SIG-M5 treated with dmso at 0.1 percent for 504 hours (cell line): ENCODE data around the gene RNF186.

ENCODE experiments used
- DNase-seq: peaks from one replicate; lab custom pipeline; 2025; ENCODE audit not compliant: unreplicated experiment; lab: John Stamatoyannopoulos, UW

Gene RNF186

DNA sequence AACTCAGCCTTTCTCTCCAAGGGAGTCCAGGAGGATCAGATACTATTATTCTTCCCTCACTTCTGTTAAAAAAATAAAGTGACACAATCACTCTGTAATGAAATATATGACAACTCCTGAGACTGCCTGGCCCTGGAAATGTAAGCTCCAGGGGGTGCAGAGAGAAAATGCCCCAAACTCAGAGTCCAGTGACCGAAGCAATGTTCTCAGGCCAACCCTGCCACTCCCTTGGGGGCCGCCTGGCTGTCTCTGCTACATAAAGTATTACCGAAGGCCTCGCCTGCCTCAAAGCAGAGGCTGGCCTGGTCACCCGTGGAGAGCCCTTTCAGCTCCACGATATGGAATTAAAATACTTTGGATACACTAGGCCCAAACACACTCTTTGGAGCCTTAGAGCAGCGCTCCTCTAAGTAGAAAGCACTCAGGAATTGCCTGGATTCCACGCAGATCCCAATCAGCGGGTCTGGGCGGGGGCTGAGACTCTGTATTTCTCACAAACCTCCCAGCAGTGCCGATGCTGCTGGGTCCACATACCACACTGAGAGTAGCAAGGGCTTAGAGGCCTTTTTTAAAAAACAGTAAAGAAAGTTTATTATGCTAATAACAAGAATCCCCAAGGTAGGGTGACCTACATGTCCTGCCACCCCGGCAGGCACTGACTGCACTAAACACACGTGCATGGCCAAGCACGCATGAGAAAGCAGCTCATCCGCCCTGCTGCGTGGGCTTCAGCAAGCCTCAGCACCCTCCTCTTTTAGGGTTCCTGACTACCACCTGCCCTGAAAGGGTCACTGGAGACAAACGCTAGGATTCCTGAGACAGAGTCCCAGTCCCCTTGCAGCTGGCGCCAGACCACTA, 46.5 kb downstream of the RNF186 start:
- no peak for DNase-seq

DNA sequence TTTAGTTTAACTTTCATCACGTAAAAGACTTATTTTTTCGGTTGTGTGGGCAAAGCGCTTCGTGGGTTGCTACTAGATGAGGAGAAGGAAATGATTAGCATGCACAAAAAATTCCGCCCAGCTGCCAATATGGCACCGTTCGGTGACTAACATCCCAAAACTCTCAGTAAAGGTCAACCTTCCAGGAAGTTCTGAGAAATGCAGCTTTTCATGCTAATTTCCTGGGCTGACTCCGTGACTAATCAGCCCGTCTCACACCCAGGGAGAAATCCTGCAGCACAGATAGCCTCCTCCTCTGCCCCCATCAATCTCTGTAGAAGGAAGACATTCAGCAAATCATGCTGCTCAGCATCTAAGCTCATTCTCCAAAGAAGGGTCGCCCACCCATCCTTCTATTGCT, 49.5 kb downstream of the RNF186 start:
- DNase-seq: no peak

DNA sequence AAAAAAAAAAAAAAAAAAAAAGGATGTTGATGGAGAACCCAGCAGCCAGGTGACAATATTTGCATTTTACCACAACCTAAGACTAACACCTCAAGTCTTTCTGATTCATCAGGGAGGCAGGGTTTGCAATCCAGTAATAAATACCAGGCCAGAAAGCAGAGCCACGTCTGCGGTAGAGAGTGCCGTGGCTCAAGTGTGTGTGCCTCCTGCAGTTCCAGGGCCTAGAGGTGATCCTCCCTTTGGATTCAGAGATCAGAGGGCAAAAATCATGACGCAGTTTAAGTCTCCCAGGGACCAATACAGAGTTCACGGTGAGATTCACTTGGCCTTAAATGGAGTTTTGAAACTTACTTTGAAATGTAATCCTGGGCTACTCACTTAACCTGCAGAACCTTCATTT, 50.2 kb downstream of the RNF186 start:
- no peak for DNase-seq
